GM21367 (cell line): ENCODE data around the gene MAGI1.

ENCODE experiments used
- ATAC-seq: cut with Tn5 transposase; IDR thresholded peaks from one replicate; pipeline ENCODE4 v1.9.1; 2021; ENCODE audit not compliant: unreplicated experiment

MAGI1 gene

DNA sequence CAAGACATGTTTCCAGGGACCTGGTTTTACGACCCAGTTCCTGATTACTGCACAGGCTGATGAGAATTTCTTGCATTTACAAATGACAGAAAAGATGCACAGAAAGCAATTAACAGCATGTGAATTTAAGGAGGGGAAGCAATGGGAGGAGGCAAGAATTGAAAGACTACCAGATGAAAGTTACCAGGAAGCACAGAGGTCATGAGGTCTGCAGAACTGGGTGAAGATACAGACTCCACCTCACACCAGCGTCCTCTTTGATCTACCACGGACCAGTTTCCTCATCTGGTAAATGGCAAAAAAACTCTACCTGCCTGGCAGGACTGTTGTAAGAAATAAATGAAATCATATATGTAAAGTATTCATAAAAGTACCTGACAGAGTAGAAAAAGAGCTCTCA, 266.0 kb downstream of the MAGI1 start:
- no peak for ATAC-seq

DNA sequence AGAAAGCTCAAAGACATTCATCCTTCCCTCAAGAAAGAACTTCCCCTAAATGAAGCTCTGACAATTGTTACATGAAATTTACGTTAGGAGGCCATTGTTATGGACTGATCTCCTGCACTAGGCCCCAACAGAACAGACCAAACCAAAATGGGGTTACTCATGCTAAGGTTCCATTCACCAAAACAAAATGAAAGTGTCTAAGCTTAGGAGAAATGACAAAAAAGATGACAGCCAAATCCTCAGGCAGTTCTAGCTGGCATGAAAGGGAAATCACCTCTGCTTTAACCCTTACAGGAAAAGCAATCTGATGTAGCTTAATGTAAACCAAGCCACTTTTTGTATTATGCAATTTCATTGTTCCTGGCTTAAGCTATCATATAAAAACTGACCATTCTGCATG, 271.2 kb downstream of the MAGI1 start:
- no peak for ATAC-seq

DNA sequence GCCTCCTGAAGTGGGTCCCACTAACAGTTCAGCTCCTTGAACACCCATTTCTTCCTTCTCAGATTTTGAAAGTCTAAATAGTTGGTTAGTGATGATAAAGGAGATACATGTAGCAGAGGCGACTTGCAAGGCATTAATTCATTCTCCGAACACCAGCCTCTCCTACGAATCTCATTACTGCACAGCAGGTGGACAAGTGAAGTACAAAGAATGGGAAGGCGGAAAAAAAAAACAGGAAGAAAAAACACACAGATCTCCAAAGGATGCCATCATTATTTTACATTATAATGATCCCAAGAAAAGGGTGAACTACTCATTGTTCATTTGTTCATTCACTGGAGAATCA, 276.5 kb downstream of the MAGI1 start:
- no peak for ATAC-seq

DNA sequence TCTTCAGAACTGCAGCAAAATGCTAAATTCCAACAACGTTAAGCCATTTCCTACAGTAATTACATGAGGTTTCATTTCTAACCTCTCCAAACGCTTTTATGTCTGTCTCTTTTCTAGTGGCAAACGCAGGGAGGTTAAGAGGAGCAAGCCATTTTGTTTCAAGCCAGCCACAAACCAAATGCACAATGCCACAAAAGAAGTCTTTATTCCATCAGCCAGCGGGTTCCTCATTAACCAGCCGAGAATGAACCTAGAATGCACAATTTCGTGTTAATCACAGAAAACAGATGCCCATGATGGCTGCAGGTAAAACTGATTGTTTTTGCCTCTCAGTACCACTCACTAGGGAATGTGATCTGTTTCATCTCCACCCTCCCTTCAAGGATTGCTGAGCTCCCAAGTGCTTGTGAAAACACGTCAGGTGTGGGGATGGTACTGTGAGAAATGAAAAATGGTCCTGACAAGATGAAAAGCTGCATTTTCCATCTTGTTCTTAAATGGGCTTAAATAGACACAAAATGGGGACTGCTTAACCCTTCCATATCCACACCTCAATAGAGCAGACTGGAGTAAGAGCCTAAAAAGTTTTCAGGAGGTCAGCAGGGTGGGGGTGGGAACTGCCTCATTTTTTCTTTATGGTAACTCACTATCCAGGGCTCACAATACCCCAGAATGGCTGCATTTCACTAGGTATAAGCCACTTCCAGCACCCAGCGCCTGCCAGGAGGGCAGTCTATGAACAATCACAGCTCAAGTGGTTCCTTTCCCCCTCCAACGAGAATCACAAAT, 277.1 kb downstream of the MAGI1 start:
- no peak for ATAC-seq

DNA sequence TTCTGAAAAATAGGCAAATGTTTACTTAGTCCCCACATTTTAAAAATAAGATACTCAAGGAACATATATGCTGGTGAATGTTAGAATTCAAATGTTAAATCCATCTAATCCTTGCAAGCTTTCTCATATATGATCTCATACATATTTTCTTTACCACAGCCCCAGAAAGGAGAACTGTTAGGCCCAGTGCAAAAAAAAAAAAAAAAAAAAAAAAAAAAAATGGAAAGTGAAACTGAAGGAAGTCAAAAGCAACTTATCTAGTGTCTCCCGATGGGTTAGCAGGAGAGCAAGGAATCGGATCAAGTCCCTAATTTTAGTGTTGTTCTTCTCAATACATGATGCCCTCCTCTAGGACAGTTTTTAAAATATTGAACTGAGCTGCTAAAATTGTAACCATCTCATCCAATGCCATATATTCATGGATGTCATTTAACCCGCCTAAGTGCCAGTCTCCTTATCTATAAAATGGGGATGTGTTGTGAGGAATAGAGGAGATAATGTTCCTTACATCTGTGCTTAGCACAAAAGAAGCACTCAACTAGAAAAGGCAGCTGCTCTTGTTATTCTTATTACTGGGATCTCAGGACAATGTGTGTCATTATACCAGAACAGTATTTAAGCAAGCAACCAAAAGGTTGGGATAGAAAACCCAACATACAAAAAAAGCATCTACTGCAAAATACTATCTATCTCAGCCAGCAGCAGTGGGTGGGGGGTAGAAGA, 279.7 kb downstream of the MAGI1 start:
- no peak for ATAC-seq

DNA sequence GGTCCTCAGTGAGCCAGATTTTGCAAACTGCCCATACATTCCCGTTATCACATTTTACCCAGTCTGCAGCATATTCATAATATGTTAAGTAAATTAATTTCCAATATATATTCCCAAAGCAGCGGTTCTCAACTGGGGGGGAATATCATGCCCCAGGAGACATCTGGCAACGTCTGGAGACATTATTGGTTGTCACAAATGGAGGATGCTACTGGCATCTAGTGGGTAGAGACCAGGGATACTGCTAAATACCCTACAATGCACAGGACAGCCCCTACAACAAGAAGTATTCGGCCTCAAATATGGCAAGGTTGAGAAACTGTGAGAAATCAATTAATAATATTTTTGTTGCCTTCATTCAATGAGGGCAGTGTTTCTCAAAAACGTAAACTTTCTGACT, 280.3 kb downstream of the MAGI1 start:
- no peak for ATAC-seq

DNA sequence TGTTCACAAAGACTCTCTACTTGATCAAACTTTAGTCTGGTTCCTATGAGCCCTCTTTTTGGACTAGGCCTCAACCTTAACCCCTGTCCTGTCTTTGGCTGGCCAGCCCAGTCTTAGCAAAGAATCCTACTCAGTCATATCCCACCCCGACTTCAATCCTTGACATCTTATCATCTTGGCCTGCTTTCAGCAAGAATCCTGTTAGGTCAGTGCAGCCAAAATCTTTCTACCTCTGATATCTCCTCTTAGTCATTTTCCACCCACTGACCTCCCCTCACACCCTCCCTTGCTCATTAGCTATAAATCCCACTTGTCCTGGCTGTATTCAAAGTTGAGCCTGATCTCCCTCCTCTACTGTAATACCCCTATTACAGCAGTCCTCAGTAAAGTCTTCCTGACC, 286.1 kb downstream of the MAGI1 start:
- ATAC-seq = no peak

DNA sequence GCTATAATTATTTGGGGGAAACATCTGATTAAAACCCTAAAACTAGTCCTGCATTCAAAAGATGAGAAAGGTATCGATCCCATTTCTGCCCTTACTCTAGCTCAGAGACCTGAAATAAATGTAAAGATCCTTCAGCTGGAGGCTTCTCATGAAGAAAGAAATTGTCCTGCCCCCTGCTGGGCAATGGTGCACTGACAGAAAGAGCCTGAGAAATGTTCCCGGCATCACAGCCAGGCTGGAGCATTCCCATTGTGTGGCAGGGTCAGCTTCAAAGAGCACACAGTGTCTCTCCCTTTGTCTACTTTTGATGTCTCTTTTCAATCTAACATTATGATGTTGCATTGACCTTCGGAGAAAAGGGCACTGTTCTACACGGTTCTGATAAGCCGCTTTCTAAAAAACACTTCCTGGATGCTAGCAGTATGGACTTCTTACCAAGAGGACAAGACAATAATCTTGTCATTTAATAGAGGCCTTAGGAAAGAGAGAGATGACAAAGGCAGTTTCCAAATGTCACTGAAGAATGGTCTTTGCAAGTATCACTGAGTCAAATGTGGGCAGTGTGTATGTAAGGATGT, 287.5 kb downstream of the MAGI1 start:
- ATAC-seq = no peak

DNA sequence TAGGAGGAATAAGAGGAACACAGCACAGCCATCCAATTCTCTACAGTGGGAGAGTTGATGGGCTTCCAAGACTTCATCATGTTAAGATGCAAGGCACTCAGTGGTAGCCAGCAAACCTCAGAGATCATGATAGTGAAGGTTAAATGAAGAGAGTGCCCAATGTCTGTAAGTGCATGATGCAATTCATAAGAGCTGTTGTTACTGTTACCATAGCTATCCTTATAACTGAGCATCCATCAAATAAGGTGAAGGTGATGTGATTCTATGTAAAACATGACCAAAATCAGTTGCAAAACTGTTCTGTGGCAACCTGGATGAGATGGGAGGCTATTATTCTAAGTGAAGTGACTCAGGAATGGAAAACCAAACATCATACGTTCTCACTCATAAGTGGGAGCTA, 289.7 kb downstream of the MAGI1 start:
- no peak for ATAC-seq

DNA sequence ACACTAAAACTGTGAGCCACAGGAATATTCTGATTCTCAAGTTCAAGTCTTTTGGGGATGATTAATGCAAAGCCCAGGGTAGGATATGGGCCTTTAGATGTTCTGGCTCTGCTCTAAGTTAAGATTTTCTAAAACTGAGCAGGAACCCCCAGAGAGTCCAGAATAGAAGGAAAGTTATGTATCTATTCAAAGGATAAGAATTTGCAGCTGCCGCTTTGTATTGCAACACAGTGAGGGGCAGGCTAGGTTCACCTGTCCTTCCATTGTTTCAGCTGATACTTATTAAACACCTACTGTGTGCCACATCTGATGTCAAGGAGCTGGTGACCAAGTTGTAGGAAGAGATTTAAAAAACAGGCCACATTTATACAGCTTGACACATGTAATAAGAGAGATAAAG, 290.4 kb downstream of the MAGI1 start:
- ATAC-seq = no peak

DNA sequence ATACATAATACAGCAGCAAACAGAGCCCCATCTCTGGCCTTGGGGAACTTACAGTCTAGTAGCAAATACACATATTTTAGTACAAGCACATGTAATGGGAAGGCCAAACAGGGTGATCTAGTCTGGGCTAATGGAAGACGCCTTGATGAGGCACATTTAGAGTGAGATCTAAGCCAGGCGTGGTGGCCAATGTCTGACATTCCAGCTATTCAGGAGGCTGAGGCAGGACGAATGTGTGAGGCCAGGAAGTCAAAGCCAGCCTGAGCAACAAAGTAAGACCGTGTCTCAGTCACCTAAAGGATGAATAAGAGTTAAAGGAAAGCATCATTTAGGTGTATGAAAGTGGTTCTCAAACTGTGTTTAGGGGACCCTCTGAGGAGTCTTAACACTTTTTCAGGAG, 291.9 kb downstream of the MAGI1 start:
- no peak for ATAC-seq

DNA sequence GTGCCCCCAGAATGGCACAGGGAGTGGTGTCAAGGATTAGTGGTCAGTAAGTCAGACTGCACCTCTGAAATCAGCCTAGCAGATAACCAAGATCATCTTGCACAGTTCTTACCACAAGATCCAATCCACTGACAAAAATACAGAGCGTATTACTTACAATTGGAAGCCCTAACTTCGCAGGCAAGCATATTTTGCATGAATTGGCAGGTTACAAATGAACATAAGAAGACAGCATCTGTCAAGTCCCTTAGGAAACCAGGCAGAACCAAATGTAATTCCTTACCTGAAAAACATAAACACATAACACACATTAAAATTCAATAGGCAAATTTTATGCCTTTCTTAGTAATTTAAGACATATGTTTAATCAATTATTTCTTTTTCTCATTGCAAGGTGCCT, 293.4 kb downstream of the MAGI1 start:
- no peak for ATAC-seq

DNA sequence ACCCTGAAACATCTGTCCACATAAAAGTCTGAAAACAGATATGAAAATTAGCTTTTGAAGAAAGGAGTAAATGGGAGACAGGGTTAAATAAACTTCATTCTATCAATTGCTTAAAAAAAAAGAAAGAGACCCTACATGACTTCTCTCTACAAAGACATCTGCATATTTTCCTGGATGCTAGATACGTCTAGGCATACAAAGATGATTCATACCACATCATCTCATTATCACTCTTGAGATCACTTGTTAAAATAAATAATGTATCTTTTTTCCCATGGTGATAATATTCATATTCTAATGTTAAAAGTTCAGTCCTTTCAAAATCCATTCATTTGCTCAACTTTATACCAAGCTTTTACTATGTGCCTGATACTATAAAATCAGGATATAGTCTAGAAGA, 295.8 kb downstream of the MAGI1 start:
- ATAC-seq = no peak

DNA sequence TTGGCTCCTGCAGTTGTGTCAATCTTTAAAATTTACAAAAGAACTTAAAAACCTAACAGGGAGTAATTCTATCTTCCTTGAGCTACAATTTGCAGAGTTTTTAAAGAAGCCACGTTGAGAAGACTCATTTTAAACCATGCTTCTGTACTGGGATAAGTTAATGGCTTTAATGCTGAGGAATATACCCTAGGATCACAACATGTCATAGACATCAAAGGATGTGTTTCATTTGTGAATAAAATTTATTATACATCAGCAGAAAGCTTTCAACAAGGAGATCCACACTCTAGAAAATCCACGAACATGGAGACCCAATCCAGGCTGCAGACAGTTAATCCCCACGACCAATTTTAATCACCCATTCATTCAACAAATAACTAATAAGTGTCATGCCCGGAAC, 297.2 kb downstream of the MAGI1 start:
- ATAC-seq = no peak

DNA sequence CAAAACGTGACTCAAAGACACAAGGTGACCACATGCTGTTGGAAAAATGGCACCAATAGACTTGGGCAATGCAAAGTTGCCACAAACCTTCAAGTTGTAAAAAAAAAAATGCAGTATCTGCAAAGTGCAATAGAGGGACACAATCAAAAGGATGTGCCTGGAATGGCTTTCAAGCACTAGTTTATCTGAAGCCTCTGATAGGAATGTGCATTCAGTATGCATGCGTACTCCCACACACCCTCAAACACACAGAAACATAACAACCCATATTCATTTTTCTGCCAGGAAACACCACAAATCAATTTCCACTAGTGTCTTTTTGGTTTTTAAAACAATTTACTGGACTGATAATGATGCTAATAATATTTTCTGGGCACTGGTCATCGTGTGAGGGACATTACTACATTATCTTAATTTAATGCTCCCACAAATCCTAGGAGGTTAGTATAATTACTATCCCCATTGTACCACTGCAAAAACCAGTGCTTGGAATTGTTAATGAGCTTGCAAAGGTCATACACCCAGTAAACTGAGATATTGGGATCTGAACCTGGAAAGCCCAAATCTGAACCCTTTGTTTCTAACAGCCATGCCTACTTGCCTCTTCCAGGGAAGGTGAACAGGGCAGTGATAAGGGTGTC, 298.7 kb downstream of the MAGI1 start:
- ATAC-seq = no peak

DNA sequence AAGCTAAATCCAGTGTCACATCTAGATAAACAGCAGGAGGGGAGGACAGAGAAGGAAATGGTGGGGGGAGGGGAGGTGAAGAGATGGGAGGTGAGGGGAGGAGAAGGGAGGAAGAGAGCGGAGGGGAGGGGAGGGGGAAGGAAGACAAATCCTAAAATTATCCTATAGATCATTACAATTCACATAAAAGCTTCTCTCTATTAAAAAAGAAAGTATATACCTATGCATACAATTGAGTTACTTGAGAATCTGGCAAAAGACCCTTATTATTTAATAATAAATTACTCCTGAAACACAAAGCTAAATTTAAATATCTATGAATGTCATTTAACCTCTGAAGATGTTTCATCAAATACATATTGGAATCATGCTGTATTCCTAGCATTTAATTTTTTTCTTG, 303.9 kb downstream of the MAGI1 start:
- no peak for ATAC-seq

DNA sequence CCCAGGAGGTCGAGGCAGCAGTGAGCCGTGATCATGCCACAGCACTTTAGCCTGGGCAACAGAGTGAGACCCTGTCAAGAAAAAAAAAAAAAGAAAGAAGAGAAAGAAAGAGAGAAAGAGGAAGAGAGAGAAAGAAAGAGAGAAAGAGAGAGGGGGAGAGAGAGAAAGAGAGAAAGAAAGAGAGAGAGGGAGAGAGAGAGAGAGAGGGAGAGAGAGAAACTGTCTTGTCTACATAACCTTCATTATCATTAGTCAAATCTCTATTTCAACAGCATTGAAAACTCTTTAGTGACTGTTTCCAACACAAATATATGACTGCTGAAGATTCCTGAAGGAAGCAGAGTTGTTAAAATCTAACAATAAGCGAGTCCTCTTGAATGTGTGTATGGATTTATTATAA, 304.3 kb downstream of the MAGI1 start:
- ATAC-seq = no peak

DNA sequence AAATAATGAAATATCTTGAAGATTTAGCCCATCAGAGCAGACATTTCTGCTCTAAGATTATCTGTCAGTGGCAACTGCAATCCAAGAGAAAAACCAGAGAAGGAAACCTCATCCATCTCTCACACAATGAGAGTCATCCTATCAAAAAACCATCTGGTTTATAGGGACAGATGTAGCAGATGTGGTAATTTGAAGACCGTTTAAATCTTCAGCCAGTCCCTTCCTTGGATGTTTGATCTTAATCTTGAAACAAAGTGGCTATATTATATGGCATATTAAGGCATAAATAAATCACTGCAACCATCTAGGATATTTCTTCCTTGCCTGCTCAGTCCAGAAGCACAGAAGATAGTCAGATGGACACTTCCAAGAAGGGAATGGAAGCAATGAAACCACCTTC, 305.3 kb downstream of the MAGI1 start:
- ATAC-seq = no peak

DNA sequence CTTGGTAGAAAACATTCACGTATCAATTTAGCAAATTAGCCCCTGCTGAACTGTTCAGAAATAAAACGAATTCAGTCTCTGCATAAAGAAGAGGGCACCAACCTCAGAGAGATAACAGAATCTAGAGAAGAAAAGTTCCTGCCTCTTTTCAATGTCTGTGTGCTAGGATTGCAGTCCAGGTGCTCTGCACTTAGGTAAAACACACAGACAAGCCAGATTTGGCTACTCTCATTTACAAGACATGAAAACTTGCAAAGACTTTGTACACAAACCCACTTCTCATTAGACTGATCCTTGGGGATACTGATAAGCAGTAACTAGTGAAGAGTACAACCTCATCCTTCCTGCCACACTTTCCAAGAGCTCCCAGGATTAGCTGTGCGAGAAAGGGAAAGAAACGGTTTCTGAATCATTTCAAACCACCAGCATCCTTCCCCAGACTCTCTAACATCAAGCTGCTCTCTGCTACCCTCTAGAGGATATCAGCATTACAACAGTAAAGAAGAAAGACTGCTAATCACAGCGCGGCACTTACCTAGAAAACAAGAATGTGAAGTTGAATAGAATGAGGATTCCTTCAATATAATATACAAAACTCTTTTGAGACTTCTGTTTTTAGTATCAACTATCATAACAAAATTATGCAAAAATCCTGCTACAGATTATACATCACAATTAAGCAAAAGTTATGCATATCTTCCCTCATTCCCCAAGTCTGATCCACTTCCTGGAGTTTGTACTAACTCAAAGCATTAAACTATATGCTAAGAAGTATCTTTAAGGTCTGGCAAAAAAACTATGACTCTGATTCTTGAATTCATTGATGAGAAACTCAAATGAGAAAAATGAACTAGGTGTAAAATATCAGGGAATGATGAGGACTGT, 306.4 kb downstream of the MAGI1 start:
- peak; percentile 76 for ATAC-seq

DNA sequence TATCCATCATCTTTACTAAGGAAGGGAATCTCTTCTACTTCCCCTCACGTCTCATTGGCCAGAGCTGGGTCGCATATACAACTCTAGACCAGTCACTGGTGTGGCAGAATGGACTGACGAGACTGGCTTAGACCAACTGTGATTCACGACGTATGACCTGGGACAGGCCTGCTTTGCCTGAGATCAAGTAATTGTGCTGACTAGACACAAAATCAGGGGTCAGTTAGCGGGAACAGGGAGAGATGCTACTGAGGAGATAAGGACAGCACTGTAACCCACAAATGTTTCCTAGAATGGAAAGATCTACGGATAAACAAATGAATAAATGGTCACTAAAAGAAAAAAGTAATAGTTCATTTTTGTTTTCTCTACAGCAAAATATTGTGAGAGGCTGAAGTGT, 308.3 kb downstream of the MAGI1 start:
- no peak for ATAC-seq

DNA sequence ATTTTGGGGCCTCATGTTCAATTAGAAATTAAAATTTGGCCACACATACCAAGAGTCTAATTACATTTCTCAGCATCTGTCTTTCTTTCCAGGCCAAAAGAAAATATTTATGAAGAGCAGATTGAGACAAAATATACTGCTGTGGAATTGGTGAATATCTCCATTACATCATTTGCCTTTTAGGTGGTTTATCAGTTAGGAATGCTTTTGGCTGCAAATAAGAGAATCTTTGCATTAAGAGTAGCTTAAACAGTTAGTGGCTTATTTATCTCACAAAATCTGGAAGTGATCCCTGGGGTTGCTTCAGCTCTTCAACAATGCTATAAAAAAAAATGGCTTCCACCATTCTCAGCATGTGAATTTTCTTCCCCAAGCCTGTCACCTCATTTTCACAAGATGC, 308.7 kb downstream of the MAGI1 start:
- ATAC-seq = no peak
